Tibial nerve (tissue), 4 donors: ENCODE data around the gene GABBR2. TPM values are rescaled to one million over a fixed set of nuclear protein-coding genes. Genes with fewer than 3 reads are reported as not detected.

Experiments
- DNase-seq, 2 donors: peaks; one replicate each; pipeline ENCODE4 v3.0.0-alpha.2; 2019; ENCODE audit warnings: low spot score in 2 of 2
- H3K27ac ChIP-seq, 4 donors: fragments of 200-600 bp; sonication (generic) in 3 of 4; one replicate each; pipeline ENCODE4 v1.5.1; 2017 to 2019; ENCODE audit warnings: mild to moderate bottlenecking in 1 of 4
- H3K27me3 ChIP-seq, 2 donors: fragments of 200-600 bp; sonication (generic) in 1 of 2; one replicate each; pipeline versions ENCODE4 v1.5.1 to v1.6.0; 2017 to 2019
- H3K36me3 ChIP-seq, 3 donors: fragments of 200-600 bp; sonication (generic); one replicate each; pipeline ENCODE4 v1.5.1; 2018 to 2019
- H3K4me1 ChIP-seq, 4 donors: fragments of 200-600 bp; sonication (generic) in 3 of 4; one replicate each; pipeline ENCODE4 v1.5.1; 2017 to 2019
- H3K4me3 ChIP-seq, 4 donors: fragments of 200-600 bp; sonication (generic) in 3 of 4; one replicate each; pipeline ENCODE4 v1.5.1; 2017 to 2019; ENCODE audit warnings: mild to moderate bottlenecking in 1 of 4, moderate library complexity in 1 of 4
- H3K9me3 ChIP-seq, 4 donors: fragments of 200-600 bp; sonication (generic) in 3 of 4; one replicate each; pipeline ENCODE4 v1.5.1; 2017 to 2019
- EP300 ChIP-seq, 2 donors: sonication (generic); formaldehyde crosslinking; IDR thresholded peaks; one replicate each; pipeline ENCODE4 v1.6.1; 2017; ENCODE audit warnings: antibody characterized with exemption in 2 of 2, mild to moderate bottlenecking in 1 of 2
- POLR2A ChIP-seq, 2 donors: fragments of 450-650 bp; IDR thresholded peaks; one replicate each; pipeline ENCODE4 v1.6.1; 2017; ENCODE audit warnings: antibody characterized with exemption in 2 of 2, mild to moderate bottlenecking in 2 of 2, moderate library complexity in 2 of 2
- WGBS, 2 donors: methylation state at CpG; one replicate each; pipeline ENCODE4 v1.1.5; 2018; 5-methylcytosine and 5-hydroxymethylcytosine counted together
- total RNA-seq, 4 donors: library from RNA; depleted of rRNA; stranded (reverse); fragments of >200 nt; gene quantifications; one replicate each; pipeline ENCODE4 v1.1.0, GENCODE V29; 2016
- TF ChIP-seq, protein P1 (sequence below), 5 experiments: fragments of 200-600 bp in 3 of 5; fragments of 450-650 bp in 2 of 5; sonication (generic) in 3 of 5; IDR thresholded peaks; one replicate each; pipeline ENCODE4 v1.5.1; 2016 to 2019; ENCODE audit warnings: antibody characterized with exemption in 5 of 5, mild to moderate bottlenecking in 3 of 5, moderate library complexity in 2 of 5

The GABBR2 gene
- total RNA-seq, 4 donors from 2014 or later = 0.20 to 0.22 TPM; not detected in 2

DNA sequence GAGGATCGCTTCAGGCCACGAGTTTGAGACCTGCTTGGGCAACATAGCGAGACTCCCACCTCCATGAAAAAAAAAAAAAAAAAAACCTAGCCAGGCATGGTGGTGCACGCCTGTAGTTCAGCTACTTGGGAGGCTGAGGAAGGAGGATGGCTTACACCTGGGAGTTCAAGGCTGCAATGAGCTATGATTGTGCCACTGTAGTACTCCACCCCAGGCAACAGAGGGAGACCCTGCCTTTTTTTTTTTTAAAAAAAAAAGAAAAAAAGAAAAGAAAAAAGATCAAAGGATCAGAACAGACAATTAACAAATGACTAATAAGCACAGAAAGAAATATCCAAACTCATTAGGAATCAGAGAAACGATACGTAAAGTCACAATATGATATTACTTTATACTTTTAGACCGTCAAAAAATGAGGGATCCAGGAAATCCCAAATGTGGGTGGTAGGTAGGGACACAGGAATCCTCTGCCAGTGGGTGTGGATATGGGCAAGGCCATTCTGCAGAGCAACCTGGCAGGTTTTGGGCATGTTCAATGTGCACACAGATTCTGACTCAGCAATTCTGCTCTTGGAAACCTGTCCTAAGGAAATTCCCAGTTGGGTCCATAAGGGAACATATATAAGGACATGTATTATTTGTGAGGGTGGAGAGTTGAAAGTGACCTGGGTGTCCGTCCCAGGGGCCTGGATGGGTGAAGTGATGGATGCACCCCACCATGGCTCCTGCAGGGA, 308.6 kb downstream of the GABBR2 start:
- no peaks in the 10 kb centered on the region for H3K4me1 ChIP-seq
- DNase-seq = no peak
- H3K27ac ChIP-seq = no peak overlapping the region
- no peaks in the 10 kb centered on the region for H3K9me3 ChIP-seq
- TF ChIP-seq, protein P1, sequence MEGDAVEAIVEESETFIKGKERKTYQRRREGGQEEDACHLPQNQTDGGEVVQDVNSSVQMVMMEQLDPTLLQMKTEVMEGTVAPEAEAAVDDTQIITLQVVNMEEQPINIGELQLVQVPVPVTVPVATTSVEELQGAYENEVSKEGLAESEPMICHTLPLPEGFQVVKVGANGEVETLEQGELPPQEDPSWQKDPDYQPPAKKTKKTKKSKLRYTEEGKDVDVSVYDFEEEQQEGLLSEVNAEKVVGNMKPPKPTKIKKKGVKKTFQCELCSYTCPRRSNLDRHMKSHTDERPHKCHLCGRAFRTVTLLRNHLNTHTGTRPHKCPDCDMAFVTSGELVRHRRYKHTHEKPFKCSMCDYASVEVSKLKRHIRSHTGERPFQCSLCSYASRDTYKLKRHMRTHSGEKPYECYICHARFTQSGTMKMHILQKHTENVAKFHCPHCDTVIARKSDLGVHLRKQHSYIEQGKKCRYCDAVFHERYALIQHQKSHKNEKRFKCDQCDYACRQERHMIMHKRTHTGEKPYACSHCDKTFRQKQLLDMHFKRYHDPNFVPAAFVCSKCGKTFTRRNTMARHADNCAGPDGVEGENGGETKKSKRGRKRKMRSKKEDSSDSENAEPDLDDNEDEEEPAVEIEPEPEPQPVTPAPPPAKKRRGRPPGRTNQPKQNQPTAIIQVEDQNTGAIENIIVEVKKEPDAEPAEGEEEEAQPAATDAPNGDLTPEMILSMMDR (IDR thresholded peaks at IDR 0.05) = no peak
- TF ChIP-seq POLR2A (IDR thresholded peaks at IDR 0.05) (no peak), EP300 (IDR thresholded peaks at IDR 0.05) (no peak)
- WGBS, 2 donors = 93 to 94% methylated on average over 8 of the region's 8 CpGs
- H3K36me3 ChIP-seq = no peaks in the 10 kb centered on the region
- H3K27me3 ChIP-seq = no peaks in the 10 kb centered on the region
- no peak overlapping the region for H3K4me3 ChIP-seq

DNA sequence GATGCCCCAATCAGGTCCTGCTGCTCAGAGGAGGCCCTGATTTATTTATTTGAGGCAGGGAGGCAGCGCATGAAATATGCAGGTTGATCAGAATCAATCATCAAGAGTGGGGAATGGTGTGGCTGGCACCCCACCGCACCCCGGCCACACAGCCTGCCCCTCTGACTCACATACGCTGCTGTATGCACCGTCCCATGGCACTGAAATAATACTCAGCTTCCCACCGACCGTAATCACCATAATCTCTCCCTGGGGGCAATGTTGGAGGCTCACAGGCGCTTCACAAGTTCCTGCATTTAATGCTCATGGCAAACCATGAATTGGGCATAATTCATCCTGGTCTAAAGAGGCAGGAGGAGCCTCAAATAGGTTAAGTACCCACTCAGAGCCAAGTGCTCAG, 312.1 kb downstream of the GABBR2 start:
- Histone ChIP-seq H3K27ac (no peak overlapping the region), H3K36me3 (no peaks in the 10 kb centered on the region), H3K27me3 (no peaks in the 10 kb centered on the region), H3K4me1 (no peaks in the 10 kb centered on the region), H3K9me3 (peaks cover 0 to 7% (median 0%) of the 10 kb centered on the region in 4 donors), H3K4me3 (no peak overlapping the region)
- TF ChIP-seq POLR2A (IDR thresholded peaks at IDR 0.05) = no peak
- TF ChIP-seq EP300 (IDR thresholded peaks at IDR 0.05) = no peak
- TF ChIP-seq, protein P1 (IDR thresholded peaks at IDR 0.05) = no peak
- WGBS, 2 donors = 72 to 87% methylated on average over 8 of the region's 8 CpGs
- no peak for DNase-seq

DNA sequence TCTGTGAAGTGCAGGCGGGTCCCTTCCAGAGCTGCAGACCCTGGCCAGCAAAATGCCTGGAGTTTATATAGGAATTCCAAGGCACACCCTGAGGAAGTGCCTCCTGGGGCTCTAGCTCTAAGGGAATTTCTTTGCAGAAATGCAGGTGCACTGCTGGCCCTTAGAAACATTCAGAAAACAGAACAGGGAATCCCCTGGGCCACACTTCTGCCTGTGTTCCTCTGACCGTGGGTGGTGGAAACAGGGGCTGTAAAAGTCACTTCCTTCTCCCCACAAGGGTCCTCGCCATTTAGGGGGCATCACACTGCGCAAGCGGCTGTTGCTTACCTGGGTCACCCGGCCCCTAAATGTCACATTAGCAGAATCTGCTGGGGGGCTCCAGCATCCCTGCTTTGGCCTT, 312.5 kb downstream of the GABBR2 start:
- H3K4me3 ChIP-seq = no peak overlapping the region
- TF ChIP-seq, protein P1 (IDR thresholded peaks at IDR 0.05) = no peak
- WGBS, 2 donors = 73 to 76% methylated on average over 6 of the region's 6 CpGs
- H3K9me3 ChIP-seq = peaks cover 0 to 7% (median 0%) of the 10 kb centered on the region in 4 donors
- no peaks in the 10 kb centered on the region for H3K4me1 ChIP-seq
- H3K27me3 ChIP-seq = no peaks in the 10 kb centered on the region
- H3K36me3 ChIP-seq = no peaks in the 10 kb centered on the region
- H3K27ac ChIP-seq = no peak overlapping the region
- no peak for DNase-seq

DNA sequence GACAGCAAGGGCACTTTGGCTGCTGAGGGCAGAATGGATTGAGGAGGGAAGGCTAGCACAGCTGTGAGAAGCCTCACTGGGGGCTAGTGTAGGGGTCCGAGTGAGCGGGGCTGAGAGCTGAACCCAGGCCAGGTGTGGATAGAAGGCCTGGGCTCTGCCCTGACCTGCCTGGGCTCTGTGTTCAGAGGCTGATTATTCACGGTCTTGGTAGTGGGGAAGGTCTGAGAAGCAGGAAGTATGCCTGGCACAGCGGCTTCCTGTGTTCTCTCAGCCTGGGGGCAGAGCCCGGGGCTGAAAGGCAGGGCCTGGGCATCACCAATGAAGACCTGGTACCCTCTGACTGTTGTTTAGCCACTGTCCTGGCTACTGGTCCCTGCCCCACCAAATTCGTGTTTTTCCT, 316.9 kb downstream of the GABBR2 start:
- H3K27me3 ChIP-seq = no peaks in the 10 kb centered on the region
- 65 to 83% methylated on average over 6 of the region's 6 CpGs for WGBS, 2 donors
- H3K9me3 ChIP-seq = peaks cover 0 to 7% (median 0%) of the 10 kb centered on the region in 4 donors
- H3K4me1 ChIP-seq = no peaks in the 10 kb centered on the region
- H3K27ac ChIP-seq = no peak overlapping the region
- TF ChIP-seq POLR2A (IDR thresholded peaks at IDR 0.05) = no peak
- TF ChIP-seq, protein P1 (IDR thresholded peaks at IDR 0.05) = no peak
- no peak for TF ChIP-seq EP300 (IDR thresholded peaks at IDR 0.05)
- H3K36me3 ChIP-seq = no peaks in the 10 kb centered on the region
- no peak overlapping the region for H3K4me3 ChIP-seq
- no peak for DNase-seq

DNA sequence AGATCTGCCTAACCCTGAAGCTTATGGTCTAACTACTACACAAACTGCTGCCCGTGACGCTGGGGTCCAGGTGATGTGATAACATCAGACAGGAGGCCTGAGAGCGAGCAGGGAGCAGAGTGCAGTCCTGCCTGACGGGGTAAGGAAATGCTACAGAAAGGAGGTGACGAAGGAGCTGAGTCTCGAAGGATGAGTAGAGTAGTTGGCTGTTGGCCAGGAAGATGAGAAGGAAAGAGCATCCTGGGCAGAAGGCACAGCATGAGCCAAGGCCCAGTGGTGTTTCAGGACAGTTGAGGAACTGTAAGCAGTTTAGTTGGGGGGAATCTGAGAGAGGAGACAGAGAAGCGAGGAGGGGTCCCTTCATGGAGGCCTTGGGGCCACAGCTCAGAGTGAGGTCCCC, 317.3 kb downstream of the GABBR2 start:
- Histone ChIP-seq H3K4me3 (no peak overlapping the region), H3K36me3 (no peaks in the 10 kb centered on the region), H3K4me1 (no peaks in the 10 kb centered on the region), H3K27ac (no peak overlapping the region), H3K9me3 (peaks cover 0 to 7% (median 0%) of the 10 kb centered on the region in 4 donors), H3K27me3 (no peaks in the 10 kb centered on the region)
- no peak for DNase-seq
- WGBS, 2 donors = 82 to 92% methylated on average over 7 of the region's 7 CpGs
- no peak for TF ChIP-seq POLR2A (IDR thresholded peaks at IDR 0.05)
- TF ChIP-seq EP300 (IDR thresholded peaks at IDR 0.05) = no peak
- TF ChIP-seq, protein P1 (IDR thresholded peaks at IDR 0.05) = no peak
